IPS DF 19.7 (cell line): ENCODE measurements around the gene UTS2R.

Experiments used
- DNase-seq: peaks from one replicate; pipeline ENCODE4 v3.0.0-alpha.2; 2013; ENCODE audit warnings: low read depth, low spot score

Gene UTS2R

DNA sequence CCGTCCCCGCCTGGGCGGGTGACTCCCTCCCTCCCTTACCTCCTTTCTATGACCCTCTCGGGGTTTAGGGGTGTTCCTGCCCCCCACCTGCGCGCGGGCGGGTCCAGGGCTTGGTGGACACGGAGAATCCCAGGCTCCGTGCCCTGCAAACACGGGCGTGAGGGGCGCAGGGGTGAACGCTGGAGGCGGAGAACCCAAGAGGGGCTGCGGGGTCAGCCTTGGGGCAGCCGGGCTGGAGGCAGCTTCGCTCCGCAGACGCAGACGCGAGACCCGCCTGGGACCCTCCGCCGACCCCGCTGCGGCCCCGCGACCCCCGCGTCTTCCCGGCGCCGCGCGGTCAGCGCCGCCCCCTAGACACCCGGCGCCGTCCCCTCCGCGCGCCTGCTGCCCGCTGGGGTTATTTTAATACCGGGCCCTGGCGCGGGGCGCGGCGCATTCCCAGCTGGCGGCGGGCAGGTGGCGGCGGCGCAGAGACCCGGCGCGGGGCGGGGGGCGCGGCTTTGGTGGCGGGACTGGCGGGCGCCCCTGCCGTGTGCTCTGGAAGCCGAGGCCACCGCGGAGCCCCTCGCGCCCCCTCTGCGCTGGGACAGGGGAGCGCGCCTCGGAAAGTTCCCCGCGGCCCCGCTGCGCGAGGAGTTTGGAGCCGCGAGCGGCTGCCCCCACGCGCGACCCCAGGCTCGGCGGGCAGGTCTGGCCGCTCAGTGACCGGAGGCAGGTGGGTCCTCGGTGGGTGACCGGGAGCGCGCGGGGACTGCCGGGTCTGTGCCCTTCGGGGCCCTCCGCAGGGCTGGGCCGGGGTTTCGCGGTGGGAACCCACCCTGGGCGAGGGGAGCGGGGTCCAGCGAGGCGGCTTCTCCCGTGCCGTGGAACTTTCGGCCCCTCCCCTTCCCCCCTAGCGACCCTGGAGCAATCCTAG is at the start of gene UTS2R:
Gene UTS2R, plus strand, starts transcription at position 433 of the 916 bp plus-strand sequence. CDS start 2,560 bp downstream, outside the sequence.
- no peak for DNase-seq

- no peak for DNase-seq
These were observed 49.6 kb upstream of the UTS2R start for GRCh38 chr17:82321947-82322466.

DNA sequence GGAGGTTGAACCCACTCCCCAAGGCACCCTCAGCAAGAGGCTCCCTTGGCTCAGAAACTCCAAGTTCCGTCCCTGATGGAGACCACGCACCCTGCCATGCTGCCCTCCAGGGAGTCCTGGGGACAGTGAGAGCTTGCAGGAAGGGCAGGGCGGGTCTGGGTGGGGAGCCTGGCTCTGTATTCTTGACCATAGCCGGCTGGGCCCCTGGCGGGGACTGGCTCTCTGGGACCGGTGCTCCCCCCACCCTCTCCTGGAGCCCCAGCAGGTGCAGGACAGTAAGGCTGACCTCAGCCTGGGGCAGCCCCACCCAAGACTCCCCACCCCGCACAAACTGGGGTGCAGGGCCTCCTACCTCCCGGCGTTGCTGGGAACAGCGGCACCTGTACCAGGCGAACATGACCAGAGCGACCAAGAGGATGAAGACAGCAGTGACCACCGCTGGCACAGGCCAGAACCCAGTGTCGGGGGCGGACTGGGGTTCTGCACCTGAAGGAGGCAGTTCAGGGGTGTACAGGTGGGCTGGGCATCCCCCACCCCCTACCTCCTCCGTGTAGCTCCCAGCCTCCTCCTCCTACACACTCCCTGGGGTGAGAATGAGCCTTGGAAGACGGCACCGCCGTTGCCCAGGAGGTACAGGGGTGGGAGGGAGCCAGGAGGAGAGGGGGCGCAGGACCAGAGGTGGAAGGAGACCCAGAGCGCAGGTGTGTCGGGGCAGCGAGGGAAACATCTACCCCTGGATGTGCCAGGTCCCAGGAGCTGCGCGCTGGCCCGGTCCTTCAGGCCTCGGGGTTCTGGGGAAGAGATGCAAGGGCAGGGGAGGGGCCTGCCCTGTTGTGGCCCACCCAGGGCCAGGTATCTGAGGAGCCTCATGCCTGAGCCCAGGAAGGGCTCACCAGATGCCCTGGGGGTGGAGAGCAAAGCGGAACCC is 48.8 kb upstream of the UTS2R start:
- no peak for DNase-seq

DNA sequence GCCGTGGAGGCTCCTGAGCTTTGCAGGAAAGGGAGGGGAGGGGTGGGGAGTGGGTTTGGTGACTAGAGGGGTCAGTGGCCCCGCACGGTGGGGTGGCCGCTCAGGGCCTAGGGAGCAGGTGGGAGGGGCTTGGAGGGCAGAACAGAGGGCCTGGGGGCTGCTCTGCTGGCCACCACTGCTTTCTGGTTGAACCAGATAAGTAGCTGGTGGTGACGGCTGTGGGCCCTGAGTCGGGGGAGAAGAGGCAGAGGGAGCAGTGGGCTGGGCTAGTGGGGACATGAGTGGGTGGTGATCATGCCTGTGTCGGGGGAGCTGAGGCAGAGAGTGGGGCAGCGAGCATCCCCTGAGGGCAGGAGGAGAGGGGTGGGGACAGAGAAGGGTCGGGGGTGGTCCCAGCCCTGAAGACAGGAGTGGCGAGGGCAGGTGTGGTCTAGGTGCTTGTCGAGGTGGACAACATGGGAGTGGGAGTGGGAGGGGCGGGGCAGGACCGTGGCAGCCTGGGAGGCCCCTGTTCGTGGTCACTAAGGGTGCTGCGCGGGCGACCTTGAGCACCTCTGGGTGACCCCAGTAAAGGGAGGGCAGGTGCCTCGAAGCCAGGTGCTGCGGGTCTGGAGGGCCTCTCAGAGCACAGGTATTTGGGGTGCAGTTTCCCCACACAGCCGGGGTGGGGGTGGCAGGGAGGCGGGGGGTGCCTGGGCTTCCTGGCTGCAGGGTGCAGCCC is 47.9 kb upstream of the UTS2R start:
- DNase-seq = no peak

GRCh38 chr17:82324566-82325285 is 46.8 kb upstream of the UTS2R start:
- no peak for DNase-seq

GRCh38 chr17:82325286-82326180 is 46.0 kb upstream of the UTS2R start:
- DNase-seq = no peak

DNA sequence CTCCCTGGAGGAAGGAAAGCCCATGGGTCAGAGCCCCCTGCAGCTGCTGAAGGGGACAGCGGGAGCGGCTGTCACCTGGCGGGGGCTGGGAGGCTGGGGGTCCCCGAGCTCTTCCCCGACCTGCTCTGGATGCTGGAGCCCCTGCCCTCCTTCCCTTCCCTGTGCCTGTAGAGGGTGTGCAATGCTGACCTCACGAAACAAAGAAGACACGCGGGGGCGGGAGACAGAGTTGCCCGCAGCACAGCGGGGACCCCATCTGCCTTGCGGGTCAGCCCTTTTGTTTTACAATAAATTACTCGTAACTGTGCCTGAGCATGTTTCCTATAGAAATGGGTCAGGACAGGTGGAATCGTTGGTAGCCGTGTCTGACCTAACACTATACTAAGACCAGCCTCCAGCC is 44.3 kb upstream of the UTS2R start:
- DNase-seq = no peak

GRCh38 chr17:82327757-82328140 is 43.8 kb upstream of the UTS2R start:
- no peak for DNase-seq

DNA sequence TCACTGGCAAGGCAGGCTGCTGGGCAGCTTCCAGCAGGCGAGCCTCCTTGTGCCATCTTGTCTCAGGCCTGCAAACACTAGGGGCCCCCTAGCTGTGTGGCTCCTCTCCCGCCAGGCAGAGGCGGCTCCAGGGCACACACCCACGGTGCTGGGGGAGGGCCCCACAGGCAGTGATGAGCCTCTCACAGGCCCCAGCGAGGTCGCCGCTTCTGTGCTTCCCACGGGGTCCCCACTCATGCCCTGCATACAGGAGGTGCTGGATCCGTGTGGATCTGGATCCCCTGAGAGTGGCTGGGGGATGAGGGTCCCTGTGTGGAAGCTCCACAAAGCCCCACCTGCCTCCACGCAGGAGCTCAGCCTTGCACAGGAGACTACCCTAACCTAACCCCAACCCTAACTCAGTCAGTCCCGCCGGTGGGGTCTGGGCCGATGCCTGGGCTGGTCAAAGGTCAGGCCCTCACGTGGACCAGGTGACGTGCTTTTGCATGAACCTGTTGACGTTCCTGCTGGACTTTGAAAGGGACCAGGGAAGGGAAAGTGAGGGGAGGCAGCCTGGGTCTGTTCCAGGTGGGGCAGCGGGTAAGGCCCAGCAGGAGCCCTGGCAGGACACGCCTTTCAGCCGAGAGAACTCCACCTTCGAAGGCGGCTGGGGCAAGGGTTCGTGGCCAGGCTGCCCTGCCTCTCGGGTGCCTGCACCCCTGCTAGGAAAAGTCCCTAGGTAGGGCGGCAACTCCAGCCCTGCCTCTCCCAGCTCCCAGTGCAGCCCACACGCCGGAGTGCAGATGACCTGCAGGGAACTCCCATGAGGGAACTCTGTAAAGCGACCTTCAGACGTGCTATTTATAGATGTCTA is 43.2 kb upstream of the UTS2R start:
- no peak for DNase-seq

- DNase-seq = no peak
These were observed 42.5 kb upstream of the UTS2R start for GRCh38 chr17:82328994-82329507.

DNA sequence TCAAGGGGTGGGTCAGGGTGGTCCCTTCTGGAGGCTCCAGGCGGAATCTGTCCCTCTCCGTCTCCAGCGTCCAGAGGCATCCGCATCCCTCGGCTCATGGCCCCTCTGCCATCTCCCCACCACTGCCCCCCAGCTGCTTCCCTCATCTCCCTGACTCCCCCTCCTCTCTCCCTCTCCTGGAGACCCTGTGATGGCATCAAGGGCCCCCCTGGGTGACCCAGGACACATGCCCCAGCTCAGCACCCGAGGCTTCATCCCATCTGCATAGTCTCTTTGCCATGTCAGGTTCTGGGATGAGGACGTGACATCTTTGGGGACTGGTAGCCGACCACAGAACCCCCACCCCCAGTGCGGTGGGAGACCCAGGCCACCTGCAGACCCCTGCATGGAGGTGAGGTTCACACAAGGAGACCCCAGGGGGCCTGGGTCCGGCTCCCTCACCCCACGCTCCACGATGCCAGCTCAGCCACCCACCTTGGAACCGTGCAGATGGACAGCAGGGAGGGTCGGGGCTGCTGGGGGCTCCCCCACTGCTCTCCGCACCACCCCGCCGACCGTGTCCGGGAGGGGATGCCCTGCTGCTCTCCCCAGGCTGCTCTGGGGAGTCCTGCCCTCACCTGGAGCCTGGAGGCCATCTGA is 41.8 kb upstream of the UTS2R start:
- no peak for DNase-seq

- DNase-seq = no peak
These were observed 41.0 kb upstream of the UTS2R start for GRCh38 chr17:82330322-82331239.

DNA sequence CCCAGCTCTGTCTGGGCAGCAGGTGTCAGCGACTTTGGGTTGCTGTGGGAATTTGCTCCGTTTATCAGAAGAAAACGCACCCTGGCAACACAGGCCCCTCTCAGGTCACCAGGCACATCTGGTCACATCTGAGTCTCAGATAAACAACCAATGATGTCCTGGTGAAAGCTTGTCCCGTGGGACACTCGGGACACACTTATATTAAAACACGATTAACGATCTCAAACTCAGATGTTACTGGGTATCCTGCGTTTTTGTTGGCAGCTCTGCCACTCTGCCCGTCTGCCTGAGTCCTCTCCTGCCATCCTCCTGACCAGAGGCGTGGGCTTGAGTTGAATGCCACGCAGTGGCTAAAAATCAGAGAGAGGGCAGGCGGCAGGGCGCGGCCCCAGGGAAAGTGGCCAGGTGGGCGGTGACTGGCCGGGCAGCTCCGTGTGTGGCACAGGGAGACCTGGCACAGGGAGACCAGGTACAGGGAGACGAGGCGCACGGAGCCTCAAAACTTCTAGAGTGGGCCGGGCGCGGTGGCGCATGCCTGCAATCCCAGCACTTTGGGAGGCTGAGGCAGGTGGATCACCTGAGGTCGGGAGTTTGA is 40.1 kb upstream of the UTS2R start:
- no peak for DNase-seq

DNA sequence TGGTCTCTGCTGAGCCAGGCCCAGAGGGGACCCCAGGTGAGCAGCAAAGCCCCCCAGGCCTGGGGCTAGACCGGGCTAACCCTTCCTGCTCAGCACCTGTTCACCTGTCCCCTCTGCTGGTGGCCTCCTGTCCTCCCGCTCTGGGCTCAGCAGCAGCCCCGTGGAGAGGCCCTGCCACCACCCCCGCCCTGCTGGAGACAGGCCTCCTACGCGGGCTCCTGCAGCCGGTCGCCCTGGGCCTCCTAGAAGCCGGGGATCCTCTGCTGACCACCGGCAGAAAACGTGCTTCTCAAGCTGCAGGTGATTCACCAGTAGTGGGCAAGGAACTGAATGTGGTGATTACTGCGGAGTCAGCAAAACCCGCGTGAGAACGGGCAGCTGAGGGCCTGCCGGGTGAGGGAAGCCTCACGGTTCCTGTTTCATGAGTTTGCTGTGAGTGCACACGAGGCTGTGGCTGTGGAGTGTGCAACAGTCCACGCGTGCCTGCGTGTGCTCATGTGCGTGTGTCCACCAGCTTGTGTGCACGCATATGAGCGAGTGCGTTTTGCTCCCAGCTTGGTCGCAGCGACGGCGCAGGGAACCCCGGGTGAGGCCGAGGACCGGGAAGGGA is 38.8 kb upstream of the UTS2R start:
- no peak for DNase-seq

DNA sequence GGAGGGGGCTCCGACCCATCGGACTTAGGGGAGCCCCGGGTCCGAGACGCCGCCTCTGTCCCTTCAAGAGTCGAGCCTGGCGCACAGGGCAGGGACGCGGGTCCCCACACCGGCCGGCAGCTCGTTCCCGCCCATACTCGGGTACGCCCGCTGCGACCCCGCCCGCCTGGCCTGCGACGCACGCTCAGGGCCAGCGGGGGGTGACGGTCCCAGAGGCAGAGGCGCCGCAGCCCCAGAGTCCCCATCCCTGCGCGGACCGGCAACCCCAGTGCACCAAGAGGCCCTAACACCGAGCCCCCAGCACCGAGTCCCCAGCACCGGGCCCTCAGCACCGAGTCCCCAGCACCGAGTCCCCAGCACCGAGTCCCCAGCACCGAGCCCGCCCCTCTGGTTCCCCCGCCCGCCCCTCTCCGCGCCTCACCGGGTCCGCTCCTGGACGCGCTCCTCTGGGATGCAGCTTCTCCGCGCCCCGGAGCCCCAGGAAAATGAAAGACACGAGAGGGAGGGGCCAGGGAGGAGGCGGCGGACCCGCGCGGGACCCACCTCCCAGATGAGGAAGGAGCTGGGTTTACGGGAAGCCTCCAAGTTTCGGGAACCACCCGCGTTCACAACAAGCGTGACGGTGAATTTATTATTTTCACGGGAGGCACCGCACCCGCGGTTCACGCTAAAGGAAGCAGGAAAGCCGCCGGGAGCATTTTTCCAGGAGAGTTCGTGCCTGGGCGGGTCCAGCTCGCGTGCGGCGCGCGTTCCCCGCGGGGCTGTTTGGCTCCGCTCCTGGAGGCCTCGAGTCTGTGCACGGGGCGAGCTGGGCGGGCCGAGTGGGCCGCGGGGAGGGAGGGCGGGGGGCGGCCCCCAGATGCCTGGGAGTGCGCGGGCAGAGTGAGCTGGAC is 38.0 kb upstream of the UTS2R start, which contains the start of gene SECTM1:
Gene SECTM1, minus strand, starts transcription at position 488 of the 893 bp plus-strand sequence. CDS start 6,526 bp downstream, outside the sequence.
- no peak for DNase-seq
